ENCODE data around the gene IL21R.

DNA sequence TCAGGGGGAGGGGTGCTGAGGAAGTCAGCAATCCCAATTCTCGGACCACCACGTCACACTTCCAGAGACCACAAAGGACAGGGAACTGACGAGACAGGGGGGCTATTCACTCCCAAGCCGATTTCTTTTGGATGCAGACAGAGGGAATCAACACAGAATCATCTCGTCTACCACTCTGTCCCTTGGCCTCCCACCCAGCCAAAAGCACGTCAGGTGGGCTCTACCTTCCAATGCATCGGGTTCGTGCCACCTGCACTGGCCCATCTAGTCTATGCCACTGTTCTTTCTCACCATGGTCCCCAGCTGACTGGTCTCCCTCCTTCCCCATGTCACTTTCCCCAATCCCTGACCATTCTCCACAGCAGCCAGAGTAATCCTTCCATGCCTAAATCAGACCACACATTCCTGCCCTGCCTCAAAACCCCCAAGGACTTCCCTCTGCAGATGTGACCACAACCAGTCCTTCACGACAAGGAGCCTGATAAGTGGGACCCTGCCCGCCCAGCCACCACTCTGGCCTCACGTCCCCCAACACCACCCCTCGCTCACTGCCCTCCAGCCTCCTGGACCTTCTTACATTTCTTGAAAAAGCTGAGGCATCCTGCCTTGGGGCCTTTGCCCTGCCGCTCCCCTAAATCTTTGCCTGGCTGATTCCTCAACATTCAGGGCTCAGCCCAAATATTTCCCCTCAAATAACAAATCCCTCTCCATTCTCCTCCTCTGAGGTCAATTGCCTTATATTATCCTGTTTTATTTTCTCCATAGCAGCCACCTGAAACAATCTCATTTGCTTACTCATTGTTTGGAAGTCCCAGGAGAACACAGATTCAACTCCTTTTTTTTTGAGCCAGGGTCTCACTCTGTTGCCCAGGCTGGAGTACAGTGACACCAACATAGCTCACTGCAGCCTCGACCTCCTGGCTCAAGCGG is 70.4 kb downstream of the IL21R start:
- no peak for TF ChIP-seq ZC3H8 (IDR thresholded peaks at IDR 0.05)
- no peak for TF ChIP-seq TCF15 (CRISPR knock-in tag; IDR thresholded peaks at IDR 0.05)
- no peak for TF ChIP-seq HNRNPUL1 (IDR thresholded peaks at IDR 0.05; ENCODE audit: low read length)
- TF ChIP-seq ZNF551 (CRISPR knock-in tag; IDR thresholded peaks at IDR 0.05): no peak
- TF ChIP-seq, protein P1, sequence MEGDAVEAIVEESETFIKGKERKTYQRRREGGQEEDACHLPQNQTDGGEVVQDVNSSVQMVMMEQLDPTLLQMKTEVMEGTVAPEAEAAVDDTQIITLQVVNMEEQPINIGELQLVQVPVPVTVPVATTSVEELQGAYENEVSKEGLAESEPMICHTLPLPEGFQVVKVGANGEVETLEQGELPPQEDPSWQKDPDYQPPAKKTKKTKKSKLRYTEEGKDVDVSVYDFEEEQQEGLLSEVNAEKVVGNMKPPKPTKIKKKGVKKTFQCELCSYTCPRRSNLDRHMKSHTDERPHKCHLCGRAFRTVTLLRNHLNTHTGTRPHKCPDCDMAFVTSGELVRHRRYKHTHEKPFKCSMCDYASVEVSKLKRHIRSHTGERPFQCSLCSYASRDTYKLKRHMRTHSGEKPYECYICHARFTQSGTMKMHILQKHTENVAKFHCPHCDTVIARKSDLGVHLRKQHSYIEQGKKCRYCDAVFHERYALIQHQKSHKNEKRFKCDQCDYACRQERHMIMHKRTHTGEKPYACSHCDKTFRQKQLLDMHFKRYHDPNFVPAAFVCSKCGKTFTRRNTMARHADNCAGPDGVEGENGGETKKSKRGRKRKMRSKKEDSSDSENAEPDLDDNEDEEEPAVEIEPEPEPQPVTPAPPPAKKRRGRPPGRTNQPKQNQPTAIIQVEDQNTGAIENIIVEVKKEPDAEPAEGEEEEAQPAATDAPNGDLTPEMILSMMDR (IDR thresholded peaks at IDR 0.05 in 2 of 3, conservative IDR thresholded peaks at IDR 0.05 in 1 of 3; ENCODE audit: insufficient read depth in 2 of 3, low read depth in 1 of 3, low read length in 3 of 3): no peak
- TF ChIP-seq FOSL1 (tag; conservative IDR thresholded peaks at IDR 0.05): no peak
